K562 (cell line): Measurements from ENCODE around the gene PHB1. TPM values are rescaled to one million over a fixed set of nuclear protein-coding genes. Genes with fewer than 3 reads are reported as not detected.
A peak's percentile ranks its signal among the peaks of the same experiment; 100 is the strongest.

Experiments used
- ADNP ChIP-seq: fragments of 200-800 bp; sonication (Bioruptor generic); IDR thresholded peaks from 2 replicates; pipeline ENCODE4 v1.6.1; 2016; ENCODE audit warnings: missing genetic modification characterization, missing compliant biosample characterization
- ARID4B ChIP-seq: sonication (generic); formaldehyde crosslinking; IDR thresholded peaks from 2 replicates; pipeline ENCODE4 v1.8.0; 2022; ENCODE audit warnings: mild to moderate bottlenecking, missing genetic modification reagents
- FOXO4 ChIP-seq: fragments of 450-650 bp; formaldehyde crosslinking; IDR thresholded peaks from 2 replicates; pipeline ENCODE4 v1.4.0; 2020; ENCODE audit warnings: mild to moderate bottlenecking, moderate library complexity
- GABPB1 ChIP-seq: sonication (generic); formaldehyde crosslinking; IDR thresholded peaks from 2 replicates; pipeline ENCODE4 v1.8.0; 2022; ENCODE audit warnings: mild to moderate bottlenecking, missing genetic modification reagents
- HDAC1 ChIP-seq, 2 experiments: fragments of 450-650 bp; IDR thresholded peaks; 2 replicates each; pipeline ENCODE4 v1.6.1; 2016 to 2017; ENCODE audit warnings: inconsistent platforms in 1 of 2, mild to moderate bottlenecking in 1 of 2, moderate library complexity in 1 of 2
- HDAC8 ChIP-seq: fragments of 450-650 bp; IDR thresholded peaks from 2 replicates; pipeline ENCODE4 v1.6.1; 2016; ENCODE audit warnings: mild to moderate bottlenecking, missing genetic modification characterization, moderate library complexity, missing compliant biosample characterization
- KDM5B ChIP-seq: fragments of 200-600 bp; sonication (generic); IDR thresholded peaks from 2 replicates; pipeline ENCODE4 v1.6.1; 2012; ENCODE audit warnings: low read depth, mild to moderate bottlenecking, moderate library complexity, low read length, control low read depth, inconsistent platforms; ENCODE audit not compliant: insufficient replicate concordance
- MTA1 ChIP-seq: fragments of 450-650 bp; IDR thresholded peaks from 2 replicates; pipeline ENCODE4 v1.6.1; 2017; ENCODE audit warnings: borderline replicate concordance
- PHF21A ChIP-seq: fragments of 450-650 bp; IDR thresholded peaks from 2 replicates; pipeline ENCODE4 v1.6.1; 2017; ENCODE audit warnings: low read depth, borderline replicate concordance
- POLR2A ChIP-seq: fragments of 450-650 bp; conservative IDR thresholded peaks from 2 replicates; pipeline ENCODE4 v1.6.1; 2016
- SFPQ ChIP-seq: fragments of 200-400 bp; formaldehyde crosslinking; IDR thresholded peaks from 2 replicates; pipeline ENCODE4 v1.6.1; 2017; ENCODE audit warnings: mild to moderate bottlenecking, low read depth, low read length, moderate library complexity
- SNAPC5 ChIP-seq: fragments of 250-450 bp; sonication (Bioruptor Pico); IDR thresholded peaks from 2 replicates; pipeline ENCODE4 v1.8.0; 2021; ENCODE audit warnings: moderate library complexity, mild to moderate bottlenecking, inconsistent platforms
- TSC22D4 ChIP-seq: fragments of 450-650 bp; IDR thresholded peaks from 2 replicates; pipeline ENCODE4 v1.6.1; 2016; ENCODE audit warnings: missing genetic modification characterization, missing biosample characterization, control low read depth
- ZNF175 ChIP-seq: fragments of 200-800 bp; sonication (Bioruptor generic); IDR thresholded peaks from 2 replicates; pipeline ENCODE4 v1.6.1; 2016; ENCODE audit warnings: low read depth, mild to moderate bottlenecking, missing genetic modification characterization, missing compliant biosample characterization
- ZNF217 ChIP-seq: sonication (generic); formaldehyde crosslinking; IDR thresholded peaks from 2 replicates; pipeline ENCODE4 v1.8.0; 2022; ENCODE audit warnings: mild to moderate bottlenecking, missing genetic modification reagents
- ZNF232 ChIP-seq: sonication (generic); formaldehyde crosslinking; IDR thresholded peaks from 2 replicates; pipeline ENCODE4 v1.8.0; 2022; ENCODE audit warnings: mild to moderate bottlenecking, missing genetic modification reagents
- ZNF57 ChIP-seq: fragments of 450-650 bp; formaldehyde crosslinking; IDR thresholded peaks from 2 replicates; pipeline ENCODE4 v1.4.0; 2020; ENCODE audit warnings: mild to moderate bottlenecking, moderate library complexity
- ZNF740 ChIP-seq, 3 experiments: fragments of 200-800 bp in 1 of 3; sonication (Bioruptor generic) in 1 of 3; sonication (generic) in 1 of 3; formaldehyde crosslinking in 1 of 3; IDR thresholded peaks; 2 replicates each; pipeline versions ENCODE4 v1.6.1 to v1.8.0; 2016 to 2022; ENCODE audit warnings: mild to moderate bottlenecking in 2 of 3, missing compliant biosample characterization in 2 of 3, missing genetic modification characterization in 2 of 3, missing genetic modification reagents in 1 of 3
- polyA plus RNA-seq, 8 experiments: library from polyadenylated mRNA; depleted of rRNA in 4 of 8; stranded (reverse) in 5 of 8; unstranded in 3 of 8; fragments of >200 nt; fragmentation: Nextera tagmentation in 2 of 8; fragmentation: Illumina TruSeq in 1 of 8; extraction: Ambion mirVana in 2 of 8; extraction: Trizol in 1 of 8; gene quantifications; 2 replicates each; pipeline versions ENCODE4 v1.2.1 to v1.2.3, GENCODE V29; 2011 to 2014; ENCODE audit warnings: inconsistent platforms in 1 of 8, missing spikeins in 1 of 8
- total RNA-seq, 7 experiments: library from RNA; depleted of rRNA in 6 of 7; stranded (reverse); fragments of >200 nt in 6 of 7; fragmentation: Illumina TruSeq in 2 of 7; extraction: Trizol in 2 of 7; gene quantifications; 2 replicates each; pipeline versions ENCODE4 v1.2.1 to v1.2.3, GENCODE V29; 2011 to 2021; ENCODE audit warnings: low replicate concordance in 1 of 7

The PHB1 gene
- total and polyA plus RNA-seq, 9 of the 15 experiments (the other 6 are each of a cell fraction or from before 2014, with no cell fraction given) = 191 to 818 (median 349) TPM

- no peak; the same call in 1 of the 2 replicates for TF ChIP-seq FOXO4
- no peak for TF ChIP-seq ZNF57
- peak; percentile 78 for TF ChIP-seq KDM5B
- TF ChIP-seq SNAPC5 (CRISPR knock-in tag) = no peak
- TF ChIP-seq ARID4B (CRISPR knock-in tag) = 0 out of 2 replicates have a peak, but pooled peaks have one; percentile 23
- TF ChIP-seq ZNF175 (CRISPR knock-in tag) = peak; percentile 92
- no peak for TF ChIP-seq ZNF232 (CRISPR knock-in tag)
- TF ChIP-seq ZNF217 (CRISPR knock-in tag) = no peak
- peak; percentile 91 for TF ChIP-seq POLR2A
- TF ChIP-seq TSC22D4 (tag) = no peak
- no peak for TF ChIP-seq SFPQ
- TF ChIP-seq HDAC8 = no peak
- no peak for TF ChIP-seq MTA1
- no peak for TF ChIP-seq ADNP
- no peak for TF ChIP-seq PHF21A
- TF ChIP-seq GABPB1 = peak; percentile 80
- TF ChIP-seq ZNF740 (CRISPR knock-in tag; IDR thresholded peaks at IDR 0.05) = no peak
- TF ChIP-seq ZNF740 (tag; IDR thresholded peaks at IDR 0.05) = no peak
- peak in 1 of 2 experiments; percentile 92; a peak in 2 of 4 replicates for TF ChIP-seq HDAC1 (IDR thresholded peaks at IDR 0.05)
These were observed at the start of gene PHB1 (continued) for GRCh38 chr17:49414622-49415350.
